Measurements from ENCODE around the gene BCL7C.

Gene BCL7C

GRCh38 chr16:30910427-30911029, 16.7 kb upstream of the BCL7C start:
- TF ChIP-seq ZNF274 (IDR thresholded peaks at IDR 0.05; ENCODE audit: low read depth, low read length): no peak
- H3K4me3 ChIP-seq (ENCODE audit: low read length): no peak overlapping the region

- TF ChIP-seq ZNF274 (IDR thresholded peaks at IDR 0.05; ENCODE audit: low read depth, low read length): no peak
- H3K4me3 ChIP-seq (ENCODE audit: low read length): no peak overlapping the region
These were observed 13.2 kb upstream of the BCL7C start for GRCh38 chr16:30907064-30907463.

GRCh38 chr16:30904114-30904780, 10.4 kb upstream of the BCL7C start:
- no peak overlapping the region for H3K4me3 ChIP-seq (ENCODE audit: low read length)
- no peak for TF ChIP-seq ZNF274 (IDR thresholded peaks at IDR 0.05; ENCODE audit: low read depth, low read length)

GRCh38 chr16:30903596-30903995, 9.7 kb upstream of the BCL7C start:
- H3K4me3 ChIP-seq (ENCODE audit: low read length): no peak overlapping the region
- TF ChIP-seq ZNF274 (IDR thresholded peaks at IDR 0.05; ENCODE audit: low read depth, low read length): no peak

- H3K4me3 ChIP-seq (ENCODE audit: low read length): no peak overlapping the region
- no peak for TF ChIP-seq ZNF274 (IDR thresholded peaks at IDR 0.05; ENCODE audit: low read depth, low read length)
These were observed 9.1 kb upstream of the BCL7C start for GRCh38 chr16:30903002-30903401.

- H3K4me3 ChIP-seq (ENCODE audit: low read length): peak overlapping the region; percentile 51; the same call in 1 of the 2 replicates
- TF ChIP-seq ZNF274 (IDR thresholded peaks at IDR 0.05; ENCODE audit: low read depth, low read length): no peak
These were observed 8.4 kb upstream of the BCL7C start for GRCh38 chr16:30902029-30902972.

GRCh38 chr16:30901201-30902028, 7.5 kb upstream of the BCL7C start:
- H3K4me3 ChIP-seq (ENCODE audit: low read length): peak overlapping the region; percentile 51; the same call in 1 of the 2 replicates
- no peak for TF ChIP-seq ZNF274 (IDR thresholded peaks at IDR 0.05; ENCODE audit: low read depth, low read length)

- no peak for TF ChIP-seq ZNF274 (IDR thresholded peaks at IDR 0.05; ENCODE audit: low read depth, low read length)
- no peak overlapping the region for H3K4me3 ChIP-seq (ENCODE audit: low read length)
These were observed 6.7 kb upstream of the BCL7C start for GRCh38 chr16:30900588-30900987.

- H3K4me3 ChIP-seq (ENCODE audit: low read length): no peak overlapping the region
- TF ChIP-seq ZNF274 (IDR thresholded peaks at IDR 0.05; ENCODE audit: low read depth, low read length): no peak
These were observed 5.9 kb upstream of the BCL7C start for GRCh38 chr16:30899794-30900193.

- no peak for TF ChIP-seq ZNF274 (IDR thresholded peaks at IDR 0.05; ENCODE audit: low read depth, low read length)
- H3K4me3 ChIP-seq (ENCODE audit: low read length): peak overlapping the region; percentile 21; the same call in 1 of the 2 replicates
These were observed 3.2 kb upstream of the BCL7C start for GRCh38 chr16:30896889-30897733.

GRCh38 chr16:30896261-30896888, 2.5 kb upstream of the BCL7C start, which contains the start of gene CTF1:
Gene CTF1 (plus strand): TSS chr16:30896614. CDS start chr16:30896644, 30 bp downstream.
- no peak for TF ChIP-seq ZNF274 (IDR thresholded peaks at IDR 0.05; ENCODE audit: low read depth, low read length)
- H3K4me3 ChIP-seq (ENCODE audit: low read length): peak within 1 kb of the TSS; percentile 21; the same call in 1 of the 2 replicates

- H3K4me3 ChIP-seq (ENCODE audit: low read length): no peak overlapping the region
- no peak for TF ChIP-seq ZNF274 (IDR thresholded peaks at IDR 0.05; ENCODE audit: low read depth, low read length)
These were observed 1.9 kb upstream of the BCL7C start for GRCh38 chr16:30895627-30896260.
